HG02981 (cell line): Measurements from ENCODE around the gene CALCA.
"Not testable (repeated sequence)": the region's sequence is repeated elsewhere in the genome, so short reads cannot be mapped to it uniquely, and the experiment has no call there.

Experiments
- ATAC-seq: cut with Tn5 transposase; IDR thresholded peaks from one replicate; pipeline ENCODE4 v1.9.1; 2021; ENCODE audit warnings: mild to moderate bottlenecking, moderate library complexity; ENCODE audit not compliant: unreplicated experiment

CALCA gene, protein sequence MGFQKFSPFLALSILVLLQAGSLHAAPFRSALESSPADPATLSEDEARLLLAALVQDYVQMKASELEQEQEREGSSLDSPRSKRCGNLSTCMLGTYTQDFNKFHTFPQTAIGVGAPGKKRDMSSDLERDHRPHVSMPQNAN

DNA sequence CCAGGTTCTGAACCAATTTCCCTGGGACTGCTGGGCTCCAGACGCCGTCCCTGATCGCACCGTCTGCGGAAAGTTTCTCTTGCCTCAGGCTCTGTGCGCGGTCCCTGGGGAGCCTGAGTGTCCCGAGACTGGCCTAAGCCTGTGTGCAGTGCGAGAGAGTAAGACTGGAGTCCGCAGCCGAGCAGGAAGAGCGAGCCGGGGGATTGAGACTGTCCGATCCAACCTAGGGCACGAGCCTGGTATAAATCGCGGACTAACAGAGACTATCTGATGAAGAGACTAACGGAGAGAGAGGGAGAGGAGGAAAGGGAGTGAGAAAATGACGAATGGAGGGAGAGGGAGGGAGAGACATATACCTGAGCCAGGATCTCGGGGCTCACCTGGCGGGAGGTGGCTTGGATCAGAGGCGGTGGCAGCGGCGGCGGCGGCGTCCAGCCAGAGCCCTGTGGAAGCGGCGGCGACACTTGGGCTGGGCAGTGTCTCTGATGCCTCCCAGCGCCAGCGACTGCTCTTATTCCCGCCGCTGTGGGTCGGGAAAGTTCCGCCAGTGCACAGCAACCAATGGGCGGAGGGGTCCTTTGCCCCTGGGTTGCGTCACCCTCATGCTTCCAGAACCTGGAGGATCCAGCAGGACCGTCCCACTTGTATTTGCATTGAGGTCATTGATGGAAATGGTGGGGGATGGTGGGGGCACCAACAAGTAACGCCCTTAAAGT is at the start of gene CALCA:
Gene CALCA (minus strand): TSS at position 487 of the 716 bp plus-strand sequence. CDS start 1,159 bp downstream, outside the sequence.
- ATAC-seq: no peak

DNA sequence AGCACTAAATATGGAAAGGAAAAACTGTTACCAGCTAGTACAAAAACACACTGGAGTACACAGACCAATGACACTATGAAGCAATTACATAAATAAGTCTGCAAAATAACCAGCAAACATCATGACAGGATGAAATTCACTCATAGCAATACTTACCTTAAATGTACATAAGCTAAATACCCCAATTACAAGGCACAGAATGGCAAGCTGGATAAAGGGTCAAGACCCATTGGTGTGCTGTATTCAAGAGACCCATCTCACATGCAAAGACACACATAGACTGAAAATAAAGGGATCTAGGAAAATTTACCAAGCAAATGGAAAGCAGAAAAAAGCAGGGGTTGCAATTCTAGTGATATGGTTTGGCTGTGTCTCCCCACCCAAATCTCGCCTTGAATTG is 44.0 kb upstream of the CALCA start:
- no peak for ATAC-seq

DNA sequence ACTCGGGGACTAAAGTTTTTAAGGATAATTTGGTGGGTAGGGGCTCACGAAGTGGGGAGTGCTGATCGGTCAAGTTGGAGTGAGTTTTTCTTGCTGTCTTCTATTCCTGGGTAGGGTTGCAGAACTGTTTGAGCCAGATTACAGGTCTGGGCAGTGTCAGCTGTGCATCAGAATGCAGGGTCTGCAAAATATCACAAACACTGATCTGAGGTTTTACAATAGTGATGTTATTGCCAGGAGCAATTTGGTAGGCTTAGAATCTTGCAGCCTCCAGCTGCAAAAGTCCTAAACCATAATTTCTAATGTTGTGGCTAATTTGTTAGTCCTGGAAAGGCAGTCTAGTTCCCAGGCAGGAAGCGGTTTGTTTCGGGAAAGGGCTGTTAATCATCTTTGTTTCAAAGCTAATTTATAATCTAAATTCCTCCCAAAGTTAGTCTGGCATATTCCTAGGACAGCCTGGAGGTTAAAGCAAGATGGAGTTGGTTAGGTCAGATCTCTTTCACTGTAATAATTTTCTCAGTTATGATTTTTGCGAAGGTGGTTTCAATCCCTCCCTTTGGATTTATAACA is 39.7 kb upstream of the CALCA start:
- no peak for ATAC-seq

DNA sequence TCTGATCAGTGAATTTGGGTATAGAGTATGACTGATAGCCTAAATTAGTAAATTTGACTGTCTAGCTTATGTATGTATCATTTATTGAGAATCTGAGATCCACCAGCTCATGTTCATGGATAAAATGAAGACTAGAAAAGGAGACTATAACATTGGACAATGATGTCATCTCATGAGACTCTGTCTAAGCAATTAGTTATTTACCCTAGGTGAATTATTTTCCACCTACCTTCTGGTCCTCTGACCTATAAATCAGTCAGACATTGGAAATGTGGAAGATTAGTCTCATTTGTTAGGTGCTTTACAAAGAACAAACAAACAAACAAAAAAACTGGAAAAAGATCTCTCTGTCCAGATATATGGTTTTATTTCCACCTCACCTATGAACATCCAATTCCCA is 38.7 kb upstream of the CALCA start:
- no peak for ATAC-seq

GRCh38 chr11:15006139-15006759 is 34.1 kb upstream of the CALCA start:
- peak; percentile 75 for ATAC-seq

GRCh38 chr11:14988133-14988532 is 16.0 kb upstream of the CALCA start:
- not testable (repeated sequence) for ATAC-seq

DNA sequence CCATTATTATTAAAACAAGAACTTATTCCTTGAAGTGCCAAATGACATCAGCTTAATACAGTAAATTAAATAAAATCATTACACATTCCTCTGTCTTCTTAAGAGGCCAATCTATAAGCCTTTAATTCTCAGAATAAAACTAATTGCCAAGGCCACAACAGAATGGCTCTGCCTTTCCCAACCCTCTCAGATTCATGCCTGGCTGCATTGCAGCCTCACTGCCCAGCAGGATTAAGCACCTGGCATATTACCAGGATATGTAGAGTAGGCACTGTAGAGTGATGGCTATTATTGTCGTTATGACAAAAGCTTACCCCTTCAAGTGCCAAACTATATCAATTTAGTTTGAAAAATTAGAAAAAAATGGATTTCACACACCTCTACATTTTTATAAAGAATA is 9.4 kb upstream of the CALCA start:
- no peak for ATAC-seq

DNA sequence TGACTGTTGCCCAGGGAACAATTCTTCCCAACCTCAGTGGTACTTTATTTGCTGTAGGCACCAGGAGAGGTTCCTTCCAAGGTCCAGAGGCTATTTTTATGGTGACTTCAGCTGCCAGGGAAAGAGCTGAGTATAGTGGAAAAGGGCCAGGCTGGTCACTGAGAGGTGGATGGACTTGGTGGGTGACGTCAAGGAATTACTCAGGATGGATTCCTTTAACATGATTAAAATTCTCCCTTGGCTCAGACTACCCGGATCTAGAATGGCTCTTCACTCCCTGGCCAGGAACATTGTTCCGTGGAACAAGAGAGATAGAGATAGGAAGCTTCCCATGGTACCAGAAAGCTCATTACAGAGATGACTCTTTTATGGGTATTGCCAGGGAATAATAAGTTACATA is 8.7 kb upstream of the CALCA start:
- no peak for ATAC-seq

DNA sequence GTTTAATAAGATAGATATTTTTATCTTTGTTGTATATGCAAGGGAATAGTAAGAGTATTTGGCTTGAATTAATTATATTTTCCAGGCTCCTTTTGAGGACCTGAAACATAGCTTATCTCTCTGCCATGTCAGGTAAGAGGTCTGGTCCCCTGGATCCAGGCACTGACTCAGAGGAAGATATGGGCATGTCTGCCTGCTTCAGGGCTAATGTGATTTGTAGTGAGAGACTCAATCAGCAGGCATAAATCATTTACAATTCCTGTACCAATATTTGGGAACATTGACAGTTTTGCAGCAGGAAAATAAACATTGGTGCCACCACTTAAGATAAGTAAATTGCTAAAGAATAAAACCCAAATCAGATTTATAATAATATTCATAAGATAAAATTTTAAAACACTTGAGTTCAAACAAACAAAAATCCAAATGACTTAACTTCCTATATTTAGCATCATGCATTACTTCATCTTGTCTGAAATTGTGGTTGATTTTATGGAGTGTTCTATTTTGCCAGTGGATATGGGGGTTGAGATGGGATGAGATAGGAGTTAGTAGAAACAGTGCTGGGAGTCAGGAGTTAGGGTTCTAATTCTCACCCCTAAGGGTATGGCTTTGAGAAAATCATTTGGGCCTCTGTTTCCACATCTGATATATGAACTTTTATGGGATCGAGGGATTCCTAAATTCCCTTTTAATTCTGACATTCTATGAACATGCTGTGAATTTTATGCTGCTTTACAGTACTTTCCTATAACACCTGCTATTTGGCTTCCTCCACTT is 5.1 kb upstream of the CALCA start:
- ATAC-seq: no peak

DNA sequence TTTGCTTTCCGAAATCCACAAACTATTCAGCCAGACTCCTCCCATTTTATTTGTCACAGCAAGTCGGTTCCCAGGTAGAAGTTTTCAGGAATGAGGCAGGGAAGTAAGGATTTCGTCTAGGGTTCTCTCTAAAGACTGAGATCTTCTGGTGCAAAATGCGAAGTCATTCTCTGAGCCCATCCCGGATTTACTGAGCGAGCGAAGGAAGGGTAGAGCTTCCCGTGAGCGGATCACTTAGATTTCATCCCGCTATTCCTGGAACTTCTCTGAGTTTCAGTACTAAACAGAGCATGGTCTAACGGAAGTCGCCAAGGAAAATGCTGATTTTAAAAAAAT is 3.1 kb upstream of the CALCA start:
- ATAC-seq: no peak

DNA sequence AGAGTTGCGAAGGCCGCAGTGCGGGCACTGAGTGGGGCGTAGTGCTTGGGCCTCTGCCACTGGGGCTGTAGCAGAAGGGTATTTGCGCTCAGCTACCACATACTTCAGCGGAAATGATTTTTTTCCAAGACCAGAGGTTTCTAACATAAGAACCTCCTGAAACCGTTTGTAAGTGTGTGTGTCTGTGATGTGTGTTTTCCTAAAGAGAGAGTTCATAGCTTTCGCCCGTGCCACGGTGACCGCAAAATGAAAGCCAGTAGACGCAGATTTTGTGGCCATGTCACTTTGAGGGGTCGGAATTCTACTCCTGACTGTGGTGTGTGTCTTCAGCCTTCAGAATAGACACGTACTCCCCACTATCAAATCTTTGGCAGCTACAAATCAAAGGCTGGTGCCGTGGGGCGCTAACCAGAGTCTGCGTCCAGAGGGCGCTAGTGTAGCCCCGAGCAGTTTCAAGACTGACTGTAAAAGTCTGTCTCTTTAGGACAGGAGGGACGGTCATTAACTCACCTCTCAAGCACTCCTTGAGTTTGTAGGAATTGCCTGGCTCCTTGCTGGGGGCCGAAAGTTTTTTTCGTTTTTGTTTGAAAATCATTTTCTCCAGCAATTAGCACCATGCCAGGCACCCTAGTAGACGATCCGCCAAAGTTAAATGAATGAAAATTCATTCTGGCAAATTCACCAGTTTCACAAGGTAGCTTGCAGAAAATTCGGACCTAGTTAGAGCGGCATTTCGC is 2.5 kb upstream of the CALCA start:
- ATAC-seq: peak; percentile 53

DNA sequence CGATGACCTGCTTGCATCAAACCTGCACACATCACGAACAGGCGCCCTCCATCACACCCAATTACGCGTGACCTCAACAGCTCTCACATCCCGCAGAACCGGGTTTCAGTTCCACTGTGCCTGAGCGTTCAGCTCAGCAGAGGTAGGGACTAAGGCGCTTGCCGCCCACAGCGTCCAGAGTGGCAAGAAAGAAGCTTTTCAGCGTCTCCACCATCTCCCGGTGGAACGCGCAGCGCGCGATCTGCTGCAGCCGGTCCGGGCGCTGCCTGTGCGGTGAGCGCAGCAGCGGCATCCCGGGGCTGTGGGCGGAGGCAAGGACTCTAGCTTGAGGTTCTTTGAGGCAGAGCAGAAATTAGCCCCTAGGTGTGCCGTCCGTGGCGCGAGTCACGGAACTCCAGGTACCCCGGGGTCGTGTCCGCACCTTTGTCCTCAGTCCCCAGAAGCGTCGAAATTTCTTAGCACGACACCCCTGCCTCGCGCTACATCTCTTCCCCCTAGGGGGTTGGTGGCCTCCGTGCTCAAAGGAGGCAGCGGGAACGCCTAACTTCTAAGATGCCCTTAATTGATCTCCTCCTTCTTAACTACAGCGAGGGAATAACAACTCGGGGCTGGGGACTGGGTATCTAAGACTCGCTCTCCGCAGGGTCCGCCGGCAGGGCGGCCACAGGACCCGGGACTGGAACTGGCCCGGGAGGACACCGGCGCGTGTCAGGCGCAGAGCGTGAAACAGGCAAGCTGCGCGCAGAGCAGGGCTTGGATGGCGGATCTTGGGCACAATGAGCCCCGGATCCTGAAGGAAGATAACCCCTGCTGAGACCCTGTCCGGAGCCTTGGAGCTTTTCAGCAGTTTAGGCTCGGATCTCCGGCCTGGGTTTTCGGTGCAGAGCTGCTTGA is 1.7 kb upstream of the CALCA start:
- peak; percentile 37 for ATAC-seq

DNA sequence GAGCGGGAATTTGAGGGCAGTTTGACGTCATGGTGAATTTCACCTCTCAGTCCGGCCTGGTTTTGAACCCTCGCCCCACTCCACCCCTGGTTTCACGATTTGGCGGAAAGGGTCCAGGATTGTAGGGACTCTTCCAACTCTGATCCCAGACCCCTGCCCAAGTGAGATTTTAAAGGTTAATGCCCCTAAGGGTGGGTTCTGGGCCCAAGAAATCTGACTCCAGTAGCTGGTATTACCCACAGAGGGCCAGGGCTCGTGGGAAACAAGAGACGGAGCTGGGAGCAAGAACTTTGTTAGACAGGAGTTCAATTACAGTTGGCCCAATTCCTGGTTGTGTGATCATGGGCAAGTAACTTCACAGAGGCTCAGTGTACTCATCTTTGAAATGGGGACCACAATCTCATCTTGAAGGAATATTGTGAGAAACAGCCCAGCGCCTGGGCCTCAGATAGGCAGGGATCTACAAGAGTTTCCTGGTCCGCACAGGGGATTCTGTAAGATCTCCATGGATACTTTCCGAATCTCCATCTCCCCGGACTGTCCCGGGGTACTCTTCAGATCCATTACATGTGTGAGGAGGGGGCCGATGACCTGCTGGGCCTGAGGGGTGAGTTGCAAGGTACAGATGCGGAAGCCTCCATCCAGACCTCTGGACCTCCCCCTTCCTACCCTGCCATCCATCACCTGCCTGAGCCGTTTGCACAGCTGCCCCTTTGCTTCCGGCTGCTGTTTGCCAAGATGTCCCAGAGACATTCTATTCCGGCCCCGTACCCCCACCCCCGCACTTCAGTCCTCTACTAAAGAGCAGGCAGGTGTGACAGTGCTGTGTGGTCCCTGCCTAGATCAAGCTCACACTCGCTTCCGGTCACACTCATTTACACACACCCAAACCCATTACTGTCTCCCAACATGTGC is 687 bp upstream of the CALCA start:
- no peak for ATAC-seq

- peak; percentile 43 for ATAC-seq
Observed at GRCh38 chr11:14969901-14970323, 2.2 kb downstream of the CALCA start.

DNA sequence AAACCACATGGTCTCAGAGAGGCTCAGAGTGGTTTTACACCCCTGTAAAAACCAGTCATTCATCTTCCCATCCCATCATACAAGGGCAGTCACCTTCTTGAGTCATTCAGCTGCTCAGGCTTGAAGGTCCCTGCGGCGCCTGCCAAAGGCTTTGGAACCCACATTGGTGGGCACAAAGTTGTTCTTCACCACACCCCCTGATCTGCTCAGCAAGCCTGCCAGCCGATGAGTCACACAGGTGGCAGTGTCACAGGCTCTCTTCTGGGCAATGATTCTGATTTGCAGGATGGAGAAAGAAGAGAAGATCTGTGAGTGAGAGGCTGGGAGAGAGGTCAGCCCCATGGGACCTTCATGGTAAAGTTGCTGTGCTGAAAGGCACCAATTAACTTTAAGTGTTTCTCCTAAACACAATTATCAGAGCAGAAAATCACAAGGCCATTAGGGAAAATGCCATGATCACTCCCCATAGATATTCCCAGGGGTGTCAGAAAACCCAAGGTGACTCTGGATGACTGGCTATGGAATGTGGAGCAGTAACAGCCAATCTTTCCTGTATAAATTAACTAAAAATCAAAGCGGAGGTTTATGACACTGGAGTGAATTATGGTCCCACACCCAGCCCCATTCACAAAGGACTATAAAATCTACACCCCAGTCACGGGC is 4.4 kb downstream of the CALCA start:
- no peak for ATAC-seq

DNA sequence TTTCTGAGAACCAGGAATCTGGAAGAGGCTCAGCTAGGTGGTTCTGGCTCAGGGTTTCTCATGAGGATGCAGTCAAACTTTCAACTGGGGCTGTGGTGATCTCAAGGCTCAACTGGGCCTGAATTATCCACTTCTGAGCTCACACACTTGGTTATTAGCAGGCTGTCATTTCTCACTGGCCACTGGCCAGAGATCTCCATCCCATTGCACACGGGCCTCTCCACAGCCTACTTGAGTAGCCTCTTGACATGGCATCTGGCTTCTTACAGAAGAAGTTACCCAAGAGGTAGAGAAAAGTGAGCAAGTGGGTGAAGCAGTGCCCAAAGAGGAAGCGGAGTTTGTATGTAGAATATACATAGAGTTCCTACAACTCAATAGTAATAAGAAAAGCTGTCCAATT is 16.0 kb downstream of the CALCA start:
- no peak for ATAC-seq

- ATAC-seq: no peak
Observed at GRCh38 chr11:14954581-14954980, 17.6 kb downstream of the CALCA start.

DNA sequence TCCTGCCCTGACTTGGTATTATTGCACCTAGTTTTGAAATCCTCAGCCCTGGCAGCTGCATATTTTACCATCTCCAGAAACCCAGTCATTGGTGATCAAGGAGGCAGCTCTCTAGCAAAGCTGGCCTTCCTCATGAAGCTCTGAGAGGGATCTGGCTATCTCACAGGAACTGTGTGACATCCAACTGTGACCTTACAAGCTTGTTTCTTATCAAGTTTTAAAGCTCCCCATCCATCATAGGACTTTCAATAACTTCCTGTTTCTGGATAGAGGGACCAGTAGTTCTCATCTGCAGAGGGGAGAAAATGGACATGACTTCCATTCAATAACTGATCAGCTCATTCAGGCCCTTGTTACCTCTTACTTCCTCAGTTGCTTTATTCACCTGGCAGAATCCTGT is 18.2 kb downstream of the CALCA start:
- no peak for ATAC-seq
